Measurements from ENCODE around the gene LNX1. TPM values are rescaled to one million over a fixed set of nuclear protein-coding genes. Genes with fewer than 3 reads are reported as not detected.

The LNX1 gene
- total and polyA plus RNA-seq, 9 of the 15 experiments (the other 6 are each of a cell fraction or from before 2014, with no cell fraction given) = 0.40 to 3.6 (median 2.2) TPM

GRCh38 chr4:53489279-53489889 is 101.9 kb downstream of the LNX1 start (continued):
- peak; percentile 82 for TF ChIP-seq ATF3 (IDR thresholded peaks at IDR 0.05)
- no peak for TF ChIP-seq ATF3 (CRISPR knock-in tag; conservative IDR thresholded peaks at IDR 0.05)
- TF ChIP-seq MAFF (IDR thresholded peaks at IDR 0.05; ENCODE audit: low read length) = peak; percentile 91
- no peak for TF ChIP-seq ZNF75A (CRISPR knock-in tag; IDR thresholded peaks at IDR 0.05)
- peak; percentile 65 for TF ChIP-seq DPF2 (IDR thresholded peaks at IDR 0.05)

GRCh38 chr4:53487766-53488165 is 103.5 kb downstream of the LNX1 start:
- ATAC-seq (no peak), DNase-seq (ENCODE audit: extremely low read depth in 1 of 4, low spot score in 3 of 4) (no peak), FAIRE-seq (no peak)
- Histone ChIP-seq H3K4me3 (no peak overlapping the region), H3K27ac (ENCODE audit: extremely low read depth, low read depth, low read length) (no peak overlapping the region), H3K9me3 (replicated peaks; ENCODE audit: control insufficient read depth, insufficient read depth, low read depth, low read length) (no peaks in the 10 kb centered on the region), H3K4me2 (ENCODE audit: insufficient read depth, low read length) (no peak overlapping the region), H3K4me1 (replicated peaks in 1 of 2; ENCODE audit: control insufficient read depth in 2 of 2, insufficient read depth in 2 of 2, low read length in 2 of 2) (peaks cover 0 to 4% of the 10 kb centered on the region in 2 experiments; a peak in 3 of 5 replicates), H3K79me2 (ENCODE audit: control insufficient read depth, insufficient read depth, low read length) (no peaks in the 10 kb centered on the region), H4K20me1 (replicated peaks; ENCODE audit: control insufficient read depth, insufficient read depth, low read length) (no peaks in the 10 kb centered on the region), H3K27me3 (ENCODE audit: control insufficient read depth in 2 of 2, insufficient read depth in 2 of 2, low read length in 2 of 2) (no peaks in the 10 kb centered on the region), H3K9ac (ENCODE audit: insufficient read depth in 1 of 2, low read depth in 2 of 2, low read length in 2 of 2) (no peak overlapping the region), H3K9me1 (ENCODE audit: control insufficient read depth, insufficient read depth, low read length) (no peaks in the 10 kb centered on the region), H2AFZ (ENCODE audit: low read depth, low read length) (no peak overlapping the region), H3K36me3 (ENCODE audit: control insufficient read depth, insufficient read depth, low read length) (no peaks in the 10 kb centered on the region)
- in situ Hi-C loops (cut with MboI) = loop anchor here (25.0 kb wide), 1 partner anchor 750 kb away; the partner anchor contains the start of gene PDGFRA
- no TSS peak for BruUV-seq (replicated peaks)
- ChIA-PET CTCF (ENCODE audit: low intra/inter-chr PET ratio) (no interaction called here), POLR2A (interaction anchor here (1.5 kb wide), 1 partner anchor 10 kb away, joined by 4 read pairs; no protein-coding TSS in a partner anchor)
- TF ChIP-seq ATF3 (IDR thresholded peaks at IDR 0.05) (0 out of 2 replicates have a peak, but pooled peaks have one; percentile 9), ATF3 (CRISPR knock-in tag; conservative IDR thresholded peaks at IDR 0.05) (no peak), ESRRA (IDR thresholded peaks at IDR 0.05; ENCODE audit: borderline replicate concordance, low read depth) (no peak), CREB1 (IDR thresholded peaks at IDR 0.05) (no peak), CREB1 (CRISPR knock-in tag; IDR thresholded peaks at IDR 0.05) (no peak)
- intact Hi-C loops (cut with micrococcal nuclease) = no loop called here
